Lung (tissue), 12 donors: ENCODE measurements around the gene INKA2. TPM values are rescaled to one million over a fixed set of nuclear protein-coding genes. Genes with fewer than 3 reads are reported as not detected.

Experiments
- ATAC-seq: fragments of 200-7000 bp; cut with Tn5 transposase; one replicate; pipeline ENCODE4 v1.9.1; 2020; ENCODE audit warnings: moderate number of reproducible peaks; ENCODE audit not compliant: insufficient read depth, low FRiP score
- DNase-seq, 3 donors: peaks; one replicate each; pipeline ENCODE4 v3.0.0-alpha.2; 2013 to 2017
- H3K27ac ChIP-seq, 2 donors: one replicate each; pipeline ENCODE4 v1.5.1; 2013; ENCODE audit warnings: mild to moderate bottlenecking in 2 of 2, moderate library complexity in 2 of 2, control low read depth in 1 of 2, inconsistent platforms in 1 of 2, low read depth in 1 of 2, low read length in 1 of 2
- H3K27me3 ChIP-seq, 3 donors: one replicate each; pipeline ENCODE4 v1.5.1; 2013; ENCODE audit warnings: low read length in 2 of 3; ENCODE audit not compliant: control insufficient read depth in 3 of 3, insufficient read depth in 3 of 3
- H3K36me3 ChIP-seq, 4 donors: one replicate each; pipeline ENCODE4 v1.5.1; 2013; ENCODE audit warnings: low read length in 4 of 4, mild to moderate bottlenecking in 1 of 4, moderate library complexity in 1 of 4; ENCODE audit not compliant: control insufficient read depth in 4 of 4, insufficient read depth in 4 of 4
- H3K4me1 ChIP-seq, 5 donors: one replicate each; pipeline ENCODE4 v1.5.1; 2013; ENCODE audit warnings: low read length in 5 of 5, mild to moderate bottlenecking in 2 of 5, moderate library complexity in 1 of 5; ENCODE audit not compliant: control insufficient read depth in 5 of 5, insufficient read depth in 5 of 5
- H3K4me3 ChIP-seq: one replicate; pipeline ENCODE4 v1.5.1; 2013; ENCODE audit warnings: mild to moderate bottlenecking, control low read depth, moderate library complexity
- H3K9ac ChIP-seq, 2 donors: one replicate each; pipeline ENCODE4 v1.5.1; 2013; ENCODE audit warnings: low read length in 2 of 2, control low read depth in 1 of 2; ENCODE audit not compliant: insufficient read depth in 1 of 2
- H3K9me3 ChIP-seq, 4 donors: one replicate each; pipeline ENCODE4 v1.5.1; 2013; ENCODE audit warnings: low read length in 3 of 4, mild to moderate bottlenecking in 1 of 4, moderate library complexity in 1 of 4; ENCODE audit not compliant: control insufficient read depth in 4 of 4, insufficient read depth in 3 of 4
- CTCF ChIP-seq: IDR thresholded peaks from 2 replicates; pipeline ENCODE4 v1.5.1; 2012; ENCODE audit warnings: mild to moderate bottlenecking; ENCODE audit errors: control extremely low read depth, extremely low read depth
- WGBS, 2 donors: extraction: QIAGEN DNeasy Blood & Tissue Kit; methylation state at CpG; one replicate each; pipeline ENCODE4 v1.1.7; 2013; 5-methylcytosine and 5-hydroxymethylcytosine counted together
- polyA plus RNA-seq, 2 donors: library from polyadenylated mRNA; stranded (reverse); fragments of 200-250 nt; gene quantifications; one replicate each; pipeline ENCODE4 v1.2.1, GENCODE V29; 2013
- total RNA-seq, 2 donors: library from RNA; depleted of rRNA in 1 of 2; stranded (reverse); fragments of >200 nt in 1 of 2; gene quantifications; one replicate each; pipeline ENCODE4 v1.2.1, GENCODE V29; 2014 to 2021
- donor health status: control.
- donor health status: control.
- donor health status: Bipolar disorder and iron deficiency.
- donor health status: healthy.
- donor health status: DM: yes; HTN: yes; CAD: no.

INKA2 gene
- total and polyA plus RNA-seq, 4 donors, result 2.3 to 12.5 (median 4.4) TPM

DNA sequence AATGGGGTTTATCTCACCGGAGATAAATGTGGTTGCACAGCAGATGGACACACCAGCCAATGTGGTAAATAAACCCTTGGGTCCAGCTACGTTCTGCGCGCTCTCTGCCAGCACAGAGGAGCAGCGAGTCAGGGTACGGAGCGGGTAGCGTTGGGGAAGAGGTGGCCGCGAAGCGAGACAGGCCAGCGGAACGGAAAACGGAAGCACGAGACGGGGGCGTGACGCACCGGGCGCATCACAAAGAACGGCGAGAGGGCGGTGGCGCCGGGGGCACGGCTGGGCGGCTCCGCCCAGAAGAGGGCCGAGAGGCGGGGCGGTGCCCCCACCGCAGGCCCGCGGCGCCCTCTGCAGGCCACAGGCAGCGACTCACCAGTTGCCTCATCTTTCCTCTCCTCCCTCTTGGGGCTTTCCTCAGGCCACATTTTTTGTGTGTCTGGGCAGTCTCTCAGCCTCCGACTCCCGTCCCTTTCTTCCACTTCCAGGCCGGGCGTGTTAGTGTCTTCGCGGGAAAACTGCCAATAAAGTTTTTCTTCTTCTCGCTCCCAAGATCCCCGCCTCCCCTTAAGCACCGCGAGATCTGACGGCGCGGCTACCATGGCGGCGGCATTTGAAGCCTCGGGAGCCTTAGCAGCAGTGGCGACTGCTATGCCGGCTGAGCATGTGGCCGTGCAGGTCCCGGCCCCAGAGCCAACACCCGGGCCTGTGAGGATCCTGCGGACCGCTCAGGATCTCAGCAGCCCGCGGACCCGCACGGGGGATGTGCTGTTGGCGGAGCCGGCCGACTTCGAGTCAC is 16.3 kb upstream of the INKA2 start, which contains the start of gene DDX20:
TSS of gene DDX20 (plus strand) at position 571 of the 793 bp plus-strand sequence. CDS start at position 595, 24 bp downstream.
- Histone ChIP-seq H3K27me3 (no peaks in the 10 kb centered on the region), H3K4me1 (peaks cover 0 to 16% (median 4%) of the 10 kb centered on the region in 5 donors), H3K9ac (peak within 1 kb of the TSS; percentile 88 to 99), H3K27ac (peak within 1 kb of the TSS; percentile 88 to 97), H3K36me3 (peaks cover 0 to 5% (median 2%) of the 10 kb centered on the region in 4 donors), H3K9me3 (peaks cover 0 to 2% (median 0%) of the 10 kb centered on the region in 4 donors), H3K4me3 (peak within 1 kb of the TSS; percentile 99)
- DNase-seq (peak; percentile 95 to 99 (median 99)), ATAC-seq (peak; percentile 97)
- peak; percentile 75 for TF ChIP-seq CTCF
- 0% methylated on average over 59 to 67 of the region's 67 CpGs for WGBS, 2 donors

- peak overlapping the region; percentile 99 for H3K4me3 ChIP-seq
- DNase-seq (peak; percentile 60 to 83 (median 79)), ATAC-seq (peak; percentile 2)
- WGBS, 2 donors, result 1 to 2% methylated on average over 12 of the region's 12 CpGs
- TF ChIP-seq CTCF, result no peak
- H3K27me3 ChIP-seq, result no peaks in the 10 kb centered on the region
- peaks cover 0 to 2% (median 0%) of the 10 kb centered on the region in 4 donors for H3K9me3 ChIP-seq
- peak overlapping the region; percentile 88 to 97 for H3K27ac ChIP-seq
- peak overlapping the region; percentile 88 to 99 for H3K9ac ChIP-seq
- H3K36me3 ChIP-seq, result peaks cover 0 to 3% (median 1%) of the 10 kb centered on the region in 4 donors
- H3K4me1 ChIP-seq, result peaks cover 0 to 16% (median 4%) of the 10 kb centered on the region in 5 donors
Observed at GRCh38 chr1:111754984-111755330, 15.8 kb upstream of the INKA2 start.

DNA sequence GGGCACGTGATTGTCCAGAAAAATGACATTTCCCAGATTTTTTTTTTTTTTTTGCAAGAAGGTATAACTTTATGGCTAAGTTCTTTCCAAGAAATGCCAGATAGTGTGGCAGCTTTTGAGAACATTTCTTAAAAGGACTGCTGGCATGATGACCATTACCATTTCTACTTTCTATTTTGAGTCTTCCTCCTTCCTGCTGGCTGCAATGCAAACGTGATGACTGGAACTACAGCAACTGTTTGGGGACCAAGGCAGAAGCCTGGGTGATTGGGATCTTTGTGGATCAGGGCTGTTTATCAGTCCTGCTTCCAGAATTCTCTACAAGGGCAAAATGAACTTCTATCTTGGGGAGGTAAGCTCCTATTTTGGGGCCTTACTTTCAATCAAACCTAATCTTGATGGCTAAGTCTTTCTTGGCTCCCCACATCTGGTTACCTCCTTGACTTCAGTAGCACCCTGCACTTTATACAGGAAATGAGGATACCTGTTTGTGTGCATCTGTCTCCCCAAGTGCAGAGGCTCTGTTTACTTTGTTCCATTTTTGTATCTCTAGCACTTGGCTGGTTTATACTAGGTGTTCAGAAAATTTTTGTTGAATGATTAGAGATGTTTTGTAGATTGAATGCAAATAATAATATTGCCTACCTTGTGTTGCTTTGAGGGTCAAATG is 12.8 kb upstream of the INKA2 start:
- 47 to 53% methylated on average over 2 of the region's 2 CpGs for WGBS, 2 donors
- Histone ChIP-seq H3K9me3 (peaks cover 0 to 2% (median 0%) of the 10 kb centered on the region in 4 donors), H3K9ac (no peak overlapping the region), H3K4me3 (no peak overlapping the region), H3K27me3 (no peaks in the 10 kb centered on the region), H3K4me1 (peaks cover 0 to 14% (median 3%) of the 10 kb centered on the region in 5 donors), H3K36me3 (peaks cover 0 to 2% (median 0%) of the 10 kb centered on the region in 4 donors), H3K27ac (no peak overlapping the region)
- no peak for DNase-seq
- no peak for TF ChIP-seq CTCF
- ATAC-seq, result no peak
